ENCODE results near the gene DCANP1. TPM values are rescaled to one million over a fixed set of nuclear protein-coding genes. Genes with fewer than 3 reads are reported as not detected.

The DCANP1 gene
- total RNA-seq, 1 experiment from 2014 or later, result not detected

- DNase-seq, result no peak
- intact Hi-C loops (cut with micrococcal nuclease; ENCODE audit: unreplicated experiment), result no loop called here
- no peak overlapping the region for H3K27ac Mint-ChIP-seq (ENCODE audit: unreplicated experiment)
Measured at GRCh38 chr5:135437796-135438560, 9.2 kb downstream of the DCANP1 start.

GRCh38 chr5:135437422-135437795, 9.7 kb downstream of the DCANP1 start:
- DNase-seq, result no peak
- H3K4me3 Mint-ChIP-seq (ENCODE audit: unreplicated experiment), result no peak overlapping the region
- H3K4me3 ChIP-seq (ENCODE audit: low read depth, low read length), result no peak overlapping the region
- H3K36me3 Mint-ChIP-seq (ENCODE audit: insufficient read depth, unreplicated experiment), result no peaks in the 10 kb centered on the region
- no peak for TF ChIP-seq CTCF (IDR thresholded peaks at IDR 0.05; ENCODE audit: insufficient read depth in 1 of 2, low read depth in 1 of 2, low read length in 1 of 2, severe bottlenecking in 1 of 2, unreplicated experiment in 1 of 2)
- peaks cover 27% of the 10 kb centered on the region for H3K4me1 ChIP-seq
- H3K4me1 Mint-ChIP-seq (ENCODE audit: low read depth, unreplicated experiment), result peaks cover 8% of the 10 kb centered on the region
- ChIA-PET POLR2A (no interaction called here), CTCF (no interaction called here)
- no peaks in the 10 kb centered on the region for H3K9me3 Mint-ChIP-seq (ENCODE audit: unreplicated experiment)
- no peaks in the 10 kb centered on the region for H3K9me3 ChIP-seq
- intact Hi-C loops (cut with micrococcal nuclease; ENCODE audit: unreplicated experiment), result no loop called here
- no peaks in the 10 kb centered on the region for H3K27me3 ChIP-seq (replicated peaks; ENCODE audit: control insufficient read depth, insufficient read depth, low read length)
- H3K27me3 Mint-ChIP-seq (ENCODE audit: insufficient read depth, unreplicated experiment), result no peaks in the 10 kb centered on the region
- H3K27ac Mint-ChIP-seq (ENCODE audit: unreplicated experiment), result no peak overlapping the region
- no peaks in the 10 kb centered on the region for H3K36me3 ChIP-seq (ENCODE audit: control insufficient read depth, insufficient read depth, low read length)
- BruUV-seq (replicated peaks), result no TSS peak

More at GRCh38 chr5:135437796-135438560, 9.2 kb downstream of the DCANP1 start:
- H3K4me3 Mint-ChIP-seq (ENCODE audit: unreplicated experiment), result no peak overlapping the region
- no peaks in the 10 kb centered on the region for H3K36me3 Mint-ChIP-seq (ENCODE audit: insufficient read depth, unreplicated experiment)
- Histone ChIP-seq H3K4me3 (ENCODE audit: low read depth, low read length) (no peak overlapping the region), H3K4me1 (peaks cover 27% of the 10 kb centered on the region), H3K9me3 (no peaks in the 10 kb centered on the region), H3K27me3 (replicated peaks; ENCODE audit: control insufficient read depth, insufficient read depth, low read length) (no peaks in the 10 kb centered on the region), H3K36me3 (ENCODE audit: control insufficient read depth, insufficient read depth, low read length) (no peaks in the 10 kb centered on the region)
- no peaks in the 10 kb centered on the region for H3K9me3 Mint-ChIP-seq (ENCODE audit: unreplicated experiment)
- peaks cover 8% of the 10 kb centered on the region for H3K4me1 Mint-ChIP-seq (ENCODE audit: low read depth, unreplicated experiment)
- TF ChIP-seq CTCF (IDR thresholded peaks at IDR 0.05; ENCODE audit: insufficient read depth in 1 of 2, low read depth in 1 of 2, low read length in 1 of 2, severe bottlenecking in 1 of 2, unreplicated experiment in 1 of 2), result no peak
- H3K27me3 Mint-ChIP-seq (ENCODE audit: insufficient read depth, unreplicated experiment), result no peaks in the 10 kb centered on the region
- BruUV-seq (replicated peaks), result no TSS peak
- CTCF ChIA-PET, result no interaction called here
- POLR2A ChIA-PET, result no interaction called here

- peaks cover 27% of the 10 kb centered on the region for H3K4me1 ChIP-seq
- intact Hi-C loops (cut with micrococcal nuclease; ENCODE audit: unreplicated experiment), result no loop called here
- H3K36me3 ChIP-seq (ENCODE audit: control insufficient read depth, insufficient read depth, low read length), result no peaks in the 10 kb centered on the region
- H3K36me3 Mint-ChIP-seq (ENCODE audit: insufficient read depth, unreplicated experiment), result no peaks in the 10 kb centered on the region
- peaks cover 8% of the 10 kb centered on the region for H3K4me1 Mint-ChIP-seq (ENCODE audit: low read depth, unreplicated experiment)
- BruUV-seq (replicated peaks), result no TSS peak
- H3K27me3 ChIP-seq (replicated peaks; ENCODE audit: control insufficient read depth, insufficient read depth, low read length), result no peaks in the 10 kb centered on the region
- H3K4me3 ChIP-seq (ENCODE audit: low read depth, low read length), result no peak overlapping the region
- no peak overlapping the region for H3K4me3 Mint-ChIP-seq (ENCODE audit: unreplicated experiment)
- TF ChIP-seq CTCF (IDR thresholded peaks at IDR 0.05; ENCODE audit: insufficient read depth in 1 of 2, low read depth in 1 of 2, low read length in 1 of 2, severe bottlenecking in 1 of 2, unreplicated experiment in 1 of 2), result no peak
- ChIA-PET POLR2A (no interaction called here), CTCF (no interaction called here)
- no peaks in the 10 kb centered on the region for H3K9me3 Mint-ChIP-seq (ENCODE audit: unreplicated experiment)
- no peak for DNase-seq
- H3K27ac Mint-ChIP-seq (ENCODE audit: unreplicated experiment), result no peak overlapping the region
- no peaks in the 10 kb centered on the region for H3K9me3 ChIP-seq
- H3K27me3 Mint-ChIP-seq (ENCODE audit: insufficient read depth, unreplicated experiment), result no peaks in the 10 kb centered on the region
Measured at GRCh38 chr5:135436951-135437418, 10.2 kb downstream of the DCANP1 start.
